ENCODE data around the gene SYVN1. TPM values are rescaled to one million over a fixed set of nuclear protein-coding genes. Genes with fewer than 3 reads are reported as not detected.
A peak's percentile ranks its signal among the peaks of the same experiment; 100 is the strongest.

Gene SYVN1
- polyA plus RNA-seq, 2 of the 4 experiments (the other 2 are of a cell fraction), result 21.4 to 25.1 TPM

GRCh38 chr11:65172600-65172999 lies 38.3 kb upstream of the SYVN1 start:
- POLR2A ChIA-PET, result no interaction called here
- 83% methylated on average over 10 of the region's 10 CpGs for WGBS (ENCODE audit: missing lambda C conversion rate)
- ATAC-seq, result 0 out of 6 replicates have a peak, but pooled peaks of 1 of the 2 experiments have one; percentile 20
- Histone ChIP-seq H3K4me1 (no peaks in the 10 kb centered on the region), H3K4me3 (no peak overlapping the region), H3K27ac (no peak overlapping the region), H3K4me2 (no peak overlapping the region), H3K9me3 (no peaks in the 10 kb centered on the region)
- FAIRE-seq, result no peak
- CTCF ChIA-PET, result interaction anchor here (0.6 kb wide), 2 partner anchors 156 to 378 kb away, joined by 3 read pairs; no protein-coding TSS in a partner anchor
- TF ChIP-seq RNF2 (IDR thresholded peaks at IDR 0.05; ENCODE audit: borderline replicate concordance, low read depth) (no peak), POLR2A (IDR thresholded peaks at IDR 0.05; ENCODE audit: low read length) (no peak), ESRRA (IDR thresholded peaks at IDR 0.05; ENCODE audit: borderline replicate concordance, low read length) (no peak), TP53 (CRISPR knock-in tag; IDR thresholded peaks at IDR 0.05) (no peak), HOXB13 (CRISPR knock-in tag; IDR thresholded peaks at IDR 0.05; ENCODE audit: low read depth) (no peak), ZSCAN20 (CRISPR knock-in tag; IDR thresholded peaks at IDR 0.05) (no peak), CEBPB (IDR thresholded peaks at IDR 0.05) (no peak), JUNB (IDR thresholded peaks at IDR 0.05) (no peak), ZFP36 (IDR thresholded peaks at IDR 0.05; ENCODE audit: borderline replicate concordance, partially characterized antibody) (no peak), HOXB5 (CRISPR knock-in tag; IDR thresholded peaks at IDR 0.05) (no peak), SREBF2 (IDR thresholded peaks at IDR 0.05) (no peak), CHD4 (IDR thresholded peaks at IDR 0.05; ENCODE audit: borderline replicate concordance) (no peak)
- no peak for DNase-seq (ENCODE audit: low read depth in 1 of 2, low spot score in 1 of 2)

- no peak for FAIRE-seq
- Histone ChIP-seq H3K4me2 (no peak within 1 kb of the TSS), H3K4me1 (0 out of 3 replicates have a peak, but pooled peaks cover 4% of the 10 kb centered on the region), H3K27ac (no peak within 1 kb of the TSS), H3K9me3 (no peaks in the 10 kb centered on the region), H3K4me3 (no peak within 1 kb of the TSS)
- CTCF ChIA-PET, result interaction anchor here (1.2 to 2.7 kb wide), 3 partner anchors 11 to 159 kb away, joined by 3 to 15 read pairs (median 4); partner anchors contain the start of gene CAPN1
- WGBS (ENCODE audit: missing lambda C conversion rate), result 88% methylated on average over 18 of the region's 21 CpGs
- ATAC-seq, result peak; percentile 63; a peak in 5 of 6 replicates
- POLR2A ChIA-PET, result no interaction called here
- no peak for DNase-seq (ENCODE audit: low read depth in 1 of 2, low spot score in 1 of 2)
- TF ChIP-seq RAD21 (conservative IDR thresholded peaks at IDR 0.05 in 1 of 2, IDR thresholded peaks at IDR 0.05 in 1 of 2), result no peak
- no peak for TF ChIP-seq POLR2A (IDR thresholded peaks at IDR 0.05; ENCODE audit: low read length)
- TF ChIP-seq TP53 (CRISPR knock-in tag; IDR thresholded peaks at IDR 0.05), result no peak
- TF ChIP-seq ZNF302 (CRISPR knock-in tag; IDR thresholded peaks at IDR 0.05), result no peak
- no peak for TF ChIP-seq NR3C1 (IDR thresholded peaks at IDR 0.05)
- no peak for TF ChIP-seq HOXA7 (CRISPR knock-in tag; IDR thresholded peaks at IDR 0.05)
- no peak for TF ChIP-seq HOXB5 (CRISPR knock-in tag; IDR thresholded peaks at IDR 0.05)
- no peak for TF ChIP-seq RNF2 (IDR thresholded peaks at IDR 0.05; ENCODE audit: borderline replicate concordance, low read depth)
- no peak for TF ChIP-seq ELK1 (IDR thresholded peaks at IDR 0.05; ENCODE audit: low read depth, low read length)
- no peak for TF ChIP-seq BHLHE40 (IDR thresholded peaks at IDR 0.05; ENCODE audit: low read depth, low read length)
- no peak for TF ChIP-seq SMC3 (IDR thresholded peaks at IDR 0.05)
- no peak for TF ChIP-seq RARB (CRISPR knock-in tag; IDR thresholded peaks at IDR 0.05)
- TF ChIP-seq MAX (IDR thresholded peaks at IDR 0.05), result no peak
- TF ChIP-seq EHF (CRISPR knock-in tag; IDR thresholded peaks at IDR 0.05), result no peak
- no peak for TF ChIP-seq HES2 (IDR thresholded peaks at IDR 0.05)
These were observed 35.8 kb upstream of the SYVN1 start, which contains the start of gene SPDYC for GRCh38 chr11:65170058-65170534. Gene SPDYC, plus strand, starts transcription at chr11:65170233. Its CDS starts 1,125 bp downstream, at chr11:65171358.

- Histone ChIP-seq H3K4me2 (no peak overlapping the region), H3K9me3 (no peaks in the 10 kb centered on the region), H3K4me1 (0 out of 3 replicates have a peak, but pooled peaks cover 4% of the 10 kb centered on the region), H3K4me3 (no peak overlapping the region), H3K27ac (no peak overlapping the region)
- POLR2A ChIA-PET, result no interaction called here
- CTCF ChIA-PET, result interaction anchor here (1.2 to 2.7 kb wide), 3 partner anchors 12 to 160 kb away, joined by 3 to 15 read pairs (median 4); partner anchors contain the start of gene CAPN1
- FAIRE-seq, result no peak
- TF ChIP-seq CTCF (IDR thresholded peaks at IDR 0.05) (no peak), GATA3 (IDR thresholded peaks at IDR 0.05; ENCODE audit: borderline replicate concordance) (no peak), KDM1A (IDR thresholded peaks at IDR 0.05; ENCODE audit: low read depth) (no peak), BCL3 (IDR thresholded peaks at IDR 0.05) (no peak), MAFK (IDR thresholded peaks at IDR 0.05; ENCODE audit: partially characterized antibody) (no peak), RCOR1 (IDR thresholded peaks at IDR 0.05; ENCODE audit: low read depth, low read length) (no peak), POLR2A (IDR thresholded peaks at IDR 0.05; ENCODE audit: low read length) (no peak), HOXA7 (CRISPR knock-in tag; IDR thresholded peaks at IDR 0.05) (no peak), ZC3H11A (IDR thresholded peaks at IDR 0.05) (no peak)
- peak in 1 of 2 experiments; percentile 18; a peak in 3 of 6 replicates for ATAC-seq
- no peak for DNase-seq (ENCODE audit: low read depth in 1 of 2, low spot score in 1 of 2)
- WGBS (ENCODE audit: missing lambda C conversion rate), result 85% methylated on average over 9 of the region's 11 CpGs
These were observed 34.9 kb upstream of the SYVN1 start for GRCh38 chr11:65169164-65169641.
